H1 (cell line): ENCODE results near the gene PLCB3.

Experiments used
- ATF3 ChIP-seq: IDR thresholded peaks from 2 replicates; pipeline ENCODE4 v1.6.1; 2011; ENCODE audit warnings: low read depth, mild to moderate bottlenecking, low read length; ENCODE audit not compliant: insufficient read depth
- CTCF ChIP-seq, 3 experiments: IDR thresholded peaks; 1 replicate in 2 of 3; 2 replicates in 1 of 3; pipeline versions ENCODE4 v1.5.1 to v1.6.1; 2011; ENCODE audit warnings: low read length in 3 of 3, mild to moderate bottlenecking in 3 of 3, inconsistent platforms in 2 of 3, low read depth in 1 of 3, moderate library complexity in 1 of 3; ENCODE audit not compliant: insufficient read depth in 1 of 3; ENCODE audit errors: control extremely low read depth in 1 of 3
- EGR1 ChIP-seq: IDR thresholded peaks from 2 replicates; pipeline ENCODE4 v1.6.1; 2011; ENCODE audit warnings: low read depth, low read length, borderline replicate concordance
- JUND ChIP-seq: IDR thresholded peaks from 2 replicates; pipeline ENCODE4 v1.6.1; 2011; ENCODE audit warnings: mild to moderate bottlenecking, improper control_type of control experiment, low read length
- MAX ChIP-seq: IDR thresholded peaks from 2 replicates; pipeline ENCODE4 v1.6.1; 2012; ENCODE audit warnings: inconsistent platforms
- POLR2AphosphoS5 ChIP-seq: IDR thresholded peaks from 2 replicates; pipeline ENCODE4 v1.6.1; 2011; ENCODE audit warnings: low read depth, low read length
- RAD21 ChIP-seq, 2 experiments: IDR thresholded peaks in 1 of 2; conservative IDR thresholded peaks in 1 of 2; 2 replicates each; pipeline ENCODE4 v1.6.1; 2011; ENCODE audit warnings: low read depth in 2 of 2, low read length in 2 of 2, improper control_type of control experiment in 1 of 2, inconsistent platforms in 1 of 2, mild to moderate bottlenecking in 1 of 2, moderate library complexity in 1 of 2
- SP1 ChIP-seq: IDR thresholded peaks from 2 replicates; pipeline ENCODE4 v1.6.1; 2011; ENCODE audit warnings: low read depth, low read length
- SP2 ChIP-seq: IDR thresholded peaks from 2 replicates; pipeline ENCODE4 v1.6.1; 2012; ENCODE audit warnings: mild to moderate bottlenecking, low read length, inconsistent platforms
- TEAD4 ChIP-seq: IDR thresholded peaks from 2 replicates; pipeline ENCODE4 v1.6.1; 2012; ENCODE audit warnings: low read depth, low read length, inconsistent platforms, mixed read lengths

- TF ChIP-seq CTCF (IDR thresholded peaks at IDR 0.05; ENCODE audit: control extremely low read depth in 1 of 3, insufficient read depth in 1 of 3, low read depth in 1 of 3, low read length in 3 of 3): no peak
- TF ChIP-seq ATF3: no peak
- no peak for TF ChIP-seq EGR1
- no peak for TF ChIP-seq SP2
- TF ChIP-seq POLR2AphosphoS5: no peak
- TF ChIP-seq MAX: no peak
- no peak for TF ChIP-seq TEAD4
- TF ChIP-seq SP1: no peak
- no peak for TF ChIP-seq RAD21 (IDR thresholded peaks at IDR 0.05 in 1 of 2, conservative IDR thresholded peaks at IDR 0.05 in 1 of 2; ENCODE audit: low read depth in 2 of 2, low read length in 2 of 2)
- no peak for TF ChIP-seq JUND
Observed at GRCh38 chr11:64218628-64219353, 32.5 kb upstream of the PLCB3 start.
